Prostate gland (tissue), 2 donors: ENCODE data around the gene LRRC59. TPM values are rescaled to one million over a fixed set of nuclear protein-coding genes. Genes with fewer than 3 reads are reported as not detected.

ENCODE experiments used
- DNase-seq: peaks from one replicate; pipeline ENCODE4 v3.0.0-alpha.2; 2019; ENCODE audit warnings: low spot score
- H3K27ac ChIP-seq, 2 donors: fragments of 200-600 bp; sonication (generic); 2 replicates each; pipeline ENCODE4 v1.5.1; 2017 to 2019
- H3K27me3 ChIP-seq: fragments of 200-600 bp; sonication (generic); replicated peaks from 2 replicates; pipeline ENCODE4 v1.5.1; 2019; ENCODE audit not compliant: insufficient read depth
- H3K36me3 ChIP-seq, 2 donors: fragments of 200-600 bp; sonication (generic); 1 replicate in 1 of 2; 2 replicates in 1 of 2; pipeline versions ENCODE4 v1.5.1 to v1.8.1; 2017 to 2019
- H3K4me1 ChIP-seq: fragments of 200-600 bp; sonication (generic); replicated peaks from 2 replicates; pipeline ENCODE4 v1.5.1; 2019
- H3K4me3 ChIP-seq, 2 donors: fragments of 200-600 bp; sonication (generic); 2 replicates each; pipeline ENCODE4 v1.5.1; 2017 to 2019
- H3K9me3 ChIP-seq: fragments of 200-600 bp; sonication (generic); 2 replicates; pipeline ENCODE4 v1.5.1; 2017
- POLR2A ChIP-seq: fragments of 450-650 bp; IDR thresholded peaks from one replicate; pipeline ENCODE4 v1.6.1; 2016; ENCODE audit warnings: antibody characterized with exemption, mild to moderate bottlenecking
- POLR2AphosphoS5 ChIP-seq: sonication (generic); formaldehyde crosslinking; IDR thresholded peaks from one replicate; pipeline ENCODE4 v1.6.1; 2017; ENCODE audit warnings: antibody characterized with exemption
- WGBS: methylation state at CpG from one replicate; pipeline ENCODE4 v1.1.5; 2018; 5-methylcytosine and 5-hydroxymethylcytosine counted together
- intact Hi-C: fragments of 100-400 bp; cut with DNase I; formaldehyde crosslinking; loops from one replicate; pipeline ENCODE4 v1.14.2; 2022
- total RNA-seq, 2 donors: library from RNA; depleted of rRNA; stranded (reverse); fragments of >200 nt; gene quantifications; one replicate each; pipeline ENCODE4 v1.1.0, GENCODE V29; 2016
- TF ChIP-seq, protein P1 (sequence below), 4 experiments: fragments of 200-600 bp in 2 of 4; fragments of 450-650 bp in 2 of 4; sonication (generic) in 2 of 4; IDR thresholded peaks; 1 replicate in 3 of 4; 2 replicates in 1 of 4; pipeline ENCODE4 v1.5.1; 2016 to 2019; ENCODE audit warnings: antibody characterized with exemption in 4 of 4, mild to moderate bottlenecking in 2 of 4, moderate library complexity in 2 of 4

The LRRC59 gene
- total RNA-seq, 2 donors from 2014 or later: 67.6 to 76.6 TPM

DNA sequence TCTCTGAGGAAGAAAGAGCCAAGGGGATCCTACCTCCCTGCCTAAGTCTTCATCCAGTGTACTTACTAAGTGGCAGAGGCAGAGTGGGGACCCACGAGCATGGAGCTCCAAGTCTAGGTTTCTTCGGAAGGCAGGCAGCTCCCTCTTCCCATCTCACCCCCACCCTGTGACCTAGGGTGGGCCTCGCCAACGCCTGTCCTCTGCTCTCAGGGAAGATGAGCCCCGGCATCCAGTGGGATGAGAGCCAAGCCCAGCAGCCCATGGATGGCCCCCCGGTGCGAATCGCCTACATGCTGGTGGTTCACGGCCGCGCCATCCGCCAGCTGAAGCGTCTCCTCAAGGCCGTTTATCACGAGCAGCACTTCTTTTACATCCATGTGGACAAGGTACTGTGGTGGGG, 43.1 kb downstream of the LRRC59 start:
- TF ChIP-seq POLR2A: no peak
- TF ChIP-seq POLR2AphosphoS5: no peak
- TF ChIP-seq, protein P1, sequence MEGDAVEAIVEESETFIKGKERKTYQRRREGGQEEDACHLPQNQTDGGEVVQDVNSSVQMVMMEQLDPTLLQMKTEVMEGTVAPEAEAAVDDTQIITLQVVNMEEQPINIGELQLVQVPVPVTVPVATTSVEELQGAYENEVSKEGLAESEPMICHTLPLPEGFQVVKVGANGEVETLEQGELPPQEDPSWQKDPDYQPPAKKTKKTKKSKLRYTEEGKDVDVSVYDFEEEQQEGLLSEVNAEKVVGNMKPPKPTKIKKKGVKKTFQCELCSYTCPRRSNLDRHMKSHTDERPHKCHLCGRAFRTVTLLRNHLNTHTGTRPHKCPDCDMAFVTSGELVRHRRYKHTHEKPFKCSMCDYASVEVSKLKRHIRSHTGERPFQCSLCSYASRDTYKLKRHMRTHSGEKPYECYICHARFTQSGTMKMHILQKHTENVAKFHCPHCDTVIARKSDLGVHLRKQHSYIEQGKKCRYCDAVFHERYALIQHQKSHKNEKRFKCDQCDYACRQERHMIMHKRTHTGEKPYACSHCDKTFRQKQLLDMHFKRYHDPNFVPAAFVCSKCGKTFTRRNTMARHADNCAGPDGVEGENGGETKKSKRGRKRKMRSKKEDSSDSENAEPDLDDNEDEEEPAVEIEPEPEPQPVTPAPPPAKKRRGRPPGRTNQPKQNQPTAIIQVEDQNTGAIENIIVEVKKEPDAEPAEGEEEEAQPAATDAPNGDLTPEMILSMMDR (IDR thresholded peaks at IDR 0.05): no peak
- intact Hi-C loops: no loop called here
- Histone ChIP-seq H3K27ac (no peak overlapping the region), H3K4me1 (no peaks in the 10 kb centered on the region), H3K4me3 (no peak overlapping the region), H3K9me3 (no peaks in the 10 kb centered on the region), H3K36me3 (peaks cover 14% of the 10 kb centered on the region in 2 donors), H3K27me3 (no peaks in the 10 kb centered on the region)
- 93% methylated on average over 15 of the region's 15 CpGs for WGBS
- no peak for DNase-seq

DNA sequence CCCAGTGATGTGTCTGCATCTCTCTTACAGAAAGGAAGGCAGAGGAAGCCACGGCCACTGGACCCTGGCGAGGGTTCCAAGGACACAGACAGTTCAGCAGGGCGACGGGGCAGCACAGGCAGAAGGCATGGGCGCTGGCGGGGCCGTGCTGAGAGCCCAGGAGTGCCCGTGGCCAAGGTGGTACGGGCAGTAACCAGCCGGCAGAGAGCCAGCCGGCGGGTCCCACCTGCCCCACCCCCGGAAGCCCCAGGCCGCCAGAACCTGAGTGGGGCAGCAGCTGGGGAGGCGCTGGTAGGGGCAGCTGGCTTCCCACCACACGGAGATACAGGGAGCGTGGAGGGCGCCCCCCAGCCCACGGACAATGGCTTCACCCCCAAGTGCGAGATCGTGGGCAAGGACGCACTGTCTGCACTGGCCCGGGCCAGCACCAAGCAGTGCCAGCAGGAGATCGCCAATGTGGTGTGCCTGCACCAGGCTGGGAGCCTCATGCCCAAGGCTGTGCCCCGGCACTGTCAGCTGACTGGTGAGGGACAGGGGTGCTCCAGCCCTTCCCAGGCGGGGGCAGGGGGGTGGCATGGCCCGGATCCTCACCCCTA, 43.6 kb downstream of the LRRC59 start:
- H3K27me3 ChIP-seq: no peaks in the 10 kb centered on the region
- H3K9me3 ChIP-seq: no peaks in the 10 kb centered on the region
- no peak overlapping the region for H3K4me3 ChIP-seq
- no peak for TF ChIP-seq POLR2AphosphoS5
- TF ChIP-seq, protein P1 (IDR thresholded peaks at IDR 0.05): no peak
- no peak for TF ChIP-seq POLR2A
- no peak overlapping the region for H3K27ac ChIP-seq
- no peak for DNase-seq
- WGBS: 95% methylated on average over 18 of the region's 27 CpGs
- intact Hi-C loops: no loop called here
- H3K36me3 ChIP-seq: peaks cover 14% of the 10 kb centered on the region in 2 donors
- no peaks in the 10 kb centered on the region for H3K4me1 ChIP-seq

DNA sequence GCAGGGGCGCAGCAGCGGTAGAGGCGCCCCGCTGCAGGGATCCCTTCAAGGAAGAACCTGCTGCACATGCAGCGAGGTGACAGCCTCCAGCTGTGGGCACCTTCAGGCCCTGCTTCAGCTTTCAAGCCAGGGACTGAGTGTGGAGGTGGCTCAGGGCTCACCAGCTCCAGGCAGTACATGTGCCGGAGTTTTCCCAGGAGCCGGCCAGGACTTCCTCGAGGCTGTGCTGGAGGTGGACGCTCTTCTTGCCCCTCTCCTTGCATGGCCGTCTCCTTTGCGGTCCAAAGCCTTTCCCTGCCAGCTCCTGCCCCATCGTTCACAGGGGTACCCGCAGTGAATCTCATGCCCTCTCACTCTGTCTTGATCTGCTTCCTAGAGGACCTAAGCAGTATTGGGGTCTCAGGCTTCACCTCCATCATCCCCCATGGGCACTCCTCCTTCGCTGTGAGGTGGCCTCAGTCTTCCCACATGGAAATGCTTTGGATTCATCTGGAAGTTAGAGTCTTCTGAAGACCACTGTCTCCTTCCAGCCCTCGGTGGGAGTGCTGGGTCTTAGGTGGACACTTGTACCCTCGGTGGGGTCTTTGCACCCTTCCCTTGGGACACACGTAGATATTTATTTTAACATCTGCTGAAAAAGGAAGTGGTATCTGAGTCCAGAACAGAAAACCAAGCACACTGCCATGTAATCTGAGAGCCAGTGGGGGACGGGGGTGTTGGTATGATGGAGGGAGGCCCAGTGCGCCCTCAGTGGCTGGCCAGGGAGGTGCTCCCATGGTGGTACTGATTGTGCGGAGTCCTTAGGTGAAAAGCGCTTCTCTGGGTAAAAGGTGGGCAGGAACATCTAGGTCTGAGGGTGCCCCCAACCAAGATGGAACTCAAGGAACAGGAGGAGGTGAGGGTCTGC, 44.4 kb downstream of the LRRC59 start:
- H3K27ac ChIP-seq: no peak overlapping the region
- no peak for DNase-seq
- no peaks in the 10 kb centered on the region for H3K9me3 ChIP-seq
- TF ChIP-seq, protein P1 (IDR thresholded peaks at IDR 0.05): no peak
- TF ChIP-seq POLR2A (no peak), POLR2AphosphoS5 (no peak)
- H3K36me3 ChIP-seq: peaks cover 14% of the 10 kb centered on the region in 2 donors
- WGBS: 88% methylated on average over 21 of the region's 21 CpGs
- no peaks in the 10 kb centered on the region for H3K27me3 ChIP-seq
- no peaks in the 10 kb centered on the region for H3K4me1 ChIP-seq
- intact Hi-C loops: no loop called here
- H3K4me3 ChIP-seq: no peak overlapping the region

DNA sequence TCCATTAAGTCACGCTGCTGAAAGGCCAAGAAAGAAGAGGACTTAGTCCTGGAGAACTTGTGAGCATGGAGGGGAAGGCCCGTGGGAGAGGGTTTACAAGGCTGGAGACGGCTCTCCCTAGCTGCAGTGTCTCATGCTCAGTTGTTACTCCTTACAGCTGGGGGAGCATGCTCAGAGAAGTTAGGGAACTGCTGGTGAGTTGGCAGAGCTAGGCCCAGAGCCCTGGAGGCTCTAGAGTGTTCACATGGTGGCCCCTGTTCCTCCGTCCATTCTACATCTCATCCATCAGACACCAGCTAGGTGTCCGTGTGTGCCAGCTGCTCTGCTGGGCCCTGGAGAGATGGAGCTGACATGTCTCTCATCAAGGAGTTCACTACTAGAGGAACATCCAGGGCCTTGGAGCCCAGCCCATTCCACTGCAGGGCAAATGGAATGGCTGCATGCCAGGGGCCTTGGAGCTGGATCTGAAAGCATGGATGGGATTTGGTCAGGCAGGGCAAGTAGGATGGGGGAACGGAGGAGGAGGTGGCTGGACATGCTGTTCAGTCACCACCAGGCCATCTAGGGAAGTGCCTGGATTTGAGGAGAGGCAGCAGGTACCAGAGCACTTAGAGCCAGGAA, 45.1 kb downstream of the LRRC59 start:
- TF ChIP-seq POLR2A: no peak
- TF ChIP-seq POLR2AphosphoS5: no peak
- TF ChIP-seq, protein P1 (IDR thresholded peaks at IDR 0.05): no peak
- 65% methylated on average over 6 of the region's 6 CpGs for WGBS
- no peak for DNase-seq
- Histone ChIP-seq H3K4me3 (no peak overlapping the region), H3K4me1 (peaks cover 4% of the 10 kb centered on the region), H3K36me3 (peaks cover 14% of the 10 kb centered on the region in 2 donors), H3K27ac (no peak overlapping the region), H3K9me3 (no peaks in the 10 kb centered on the region), H3K27me3 (no peaks in the 10 kb centered on the region)
- intact Hi-C loops: no loop called here
